Activated CD4-positive, alpha-beta T cell treated with anti-CD3 and anti-CD28 coated beads, Interleukin-2, amount 50 U/mL, for 4 hours (primary cell): ENCODE data around the gene FAM53B.

Experiments
- DNase-seq, 2 experiments: peaks; one replicate each; pipeline ENCODE4 v3.0.0-alpha.2; 2020

The FAM53B gene

GRCh38 chr10:124676416-124677062 is 67.6 kb downstream of the FAM53B start:
- DNase-seq = no peak

GRCh38 chr10:124675824-124676223 is 68.4 kb downstream of the FAM53B start:
- DNase-seq = no peak

GRCh38 chr10:124675261-124675660 is 68.9 kb downstream of the FAM53B start:
- DNase-seq = no peak

GRCh38 chr10:124674768-124675222 is 69.4 kb downstream of the FAM53B start:
- DNase-seq = no peak

- DNase-seq = no peak
Observed at GRCh38 chr10:124672181-124672638, 72.0 kb downstream of the FAM53B start.

- no peak for DNase-seq
Observed at GRCh38 chr10:124671486-124672075, 72.6 kb downstream of the FAM53B start.

- no peak for DNase-seq
Observed at GRCh38 chr10:124670849-124671248, 73.3 kb downstream of the FAM53B start.

- DNase-seq = no peak
Observed at GRCh38 chr10:124669824-124670654, 74.1 kb downstream of the FAM53B start.

- no peak for DNase-seq
Observed at GRCh38 chr10:124669141-124669823, 74.9 kb downstream of the FAM53B start.

- no peak for DNase-seq
Observed at GRCh38 chr10:124668517-124669051, 75.6 kb downstream of the FAM53B start.

- no peak for DNase-seq
Observed at GRCh38 chr10:124667425-124668345, 76.5 kb downstream of the FAM53B start.

GRCh38 chr10:124666494-124666893 is 77.7 kb downstream of the FAM53B start:
- no peak for DNase-seq

- DNase-seq = no peak
Observed at GRCh38 chr10:124665980-124666379, 78.2 kb downstream of the FAM53B start.

GRCh38 chr10:124665558-124665957 is 78.6 kb downstream of the FAM53B start:
- DNase-seq = no peak

- DNase-seq = no peak
Observed at GRCh38 chr10:124665091-124665490, 79.1 kb downstream of the FAM53B start.

GRCh38 chr10:124663766-124664360 is 80.3 kb downstream of the FAM53B start:
- no peak for DNase-seq

GRCh38 chr10:124663228-124663627 is 81.0 kb downstream of the FAM53B start:
- DNase-seq = no peak

GRCh38 chr10:124661660-124662180 is 82.5 kb downstream of the FAM53B start:
- no peak for DNase-seq

GRCh38 chr10:124660404-124661125 is 83.6 kb downstream of the FAM53B start:
- no peak for DNase-seq

- no peak for DNase-seq
Observed at GRCh38 chr10:124659380-124659779, 84.8 kb downstream of the FAM53B start.
